Forelimb muscle (tissue), 1 donor: ENCODE measurements around the gene CCNYL1. TPM values are rescaled to one million over a fixed set of nuclear protein-coding genes. Genes with fewer than 3 reads are reported as not detected.

Experiments
- DNase-seq: peaks from one replicate; pipeline ENCODE4 v3.0.0-alpha.2; 2013; ENCODE audit warnings: low read depth
- polyA plus RNA-seq: library from polyadenylated mRNA; unstranded; fragments of 120-200 nt; gene quantifications from one replicate; pipeline ENCODE4 v1.2.1, GENCODE V29; 2013; ENCODE audit not compliant: insufficient read length

CCNYL1 gene
- polyA plus RNA-seq, 1 donor: 8.7 TPM

DNA sequence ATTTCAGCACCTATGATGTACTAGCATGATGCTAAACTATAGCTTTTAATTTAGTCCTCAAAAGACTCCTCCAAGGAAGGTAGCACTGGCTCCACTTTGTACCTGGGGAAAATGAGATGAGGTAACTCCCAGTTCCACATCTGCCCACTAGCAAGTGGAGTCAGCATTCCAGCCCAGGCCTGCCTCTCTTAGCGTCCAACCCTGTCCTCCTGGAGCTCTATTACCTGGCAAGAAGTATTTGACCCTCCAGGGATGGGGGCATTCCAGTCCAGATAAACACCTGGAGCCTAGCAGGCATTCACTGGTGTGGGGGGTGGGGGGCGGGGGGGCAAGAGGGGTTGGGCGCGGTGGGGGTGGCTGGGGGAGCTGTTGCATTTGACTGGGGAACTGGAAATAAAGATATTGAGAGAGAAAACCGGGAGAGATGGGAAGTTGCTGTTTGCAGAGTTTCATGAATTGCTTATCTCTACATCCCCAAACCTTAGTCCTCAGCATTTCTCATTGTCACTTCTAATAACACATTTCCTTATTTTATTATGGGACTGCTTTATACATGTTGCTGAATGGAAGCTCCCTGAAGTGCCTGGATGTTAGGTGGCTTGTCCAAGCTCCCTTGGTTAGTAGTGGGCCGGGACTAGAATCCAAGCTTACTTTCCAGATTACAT is 80.3 kb downstream of the CCNYL1 start:
- no peak for DNase-seq

DNA sequence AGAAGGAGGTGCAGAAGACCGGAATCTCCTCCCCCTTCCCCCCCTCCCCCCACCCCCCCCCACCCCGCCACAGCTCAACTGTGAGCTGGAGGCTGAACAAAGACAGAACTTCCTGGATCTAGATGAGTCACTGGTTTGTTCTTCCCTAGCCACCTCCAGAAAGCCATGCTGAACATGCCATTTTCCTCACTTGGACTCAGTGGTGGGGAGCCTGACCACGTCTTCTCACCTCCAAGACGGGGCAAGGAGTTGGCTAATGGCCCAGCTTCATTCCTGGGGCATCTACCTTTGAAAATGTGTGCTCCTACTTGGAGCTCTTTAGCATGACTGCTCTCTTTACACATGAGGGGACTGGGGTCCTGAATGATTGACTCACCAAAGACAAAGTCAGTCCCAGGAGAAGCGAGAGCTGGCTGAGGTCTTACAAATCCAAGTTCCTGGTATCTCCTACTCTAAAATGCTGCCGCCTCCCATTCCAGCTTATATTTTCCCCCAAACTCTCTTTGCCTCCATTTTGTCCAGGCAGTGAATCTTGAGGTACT is 80.9 kb downstream of the CCNYL1 start:
- no peak for DNase-seq

DNA sequence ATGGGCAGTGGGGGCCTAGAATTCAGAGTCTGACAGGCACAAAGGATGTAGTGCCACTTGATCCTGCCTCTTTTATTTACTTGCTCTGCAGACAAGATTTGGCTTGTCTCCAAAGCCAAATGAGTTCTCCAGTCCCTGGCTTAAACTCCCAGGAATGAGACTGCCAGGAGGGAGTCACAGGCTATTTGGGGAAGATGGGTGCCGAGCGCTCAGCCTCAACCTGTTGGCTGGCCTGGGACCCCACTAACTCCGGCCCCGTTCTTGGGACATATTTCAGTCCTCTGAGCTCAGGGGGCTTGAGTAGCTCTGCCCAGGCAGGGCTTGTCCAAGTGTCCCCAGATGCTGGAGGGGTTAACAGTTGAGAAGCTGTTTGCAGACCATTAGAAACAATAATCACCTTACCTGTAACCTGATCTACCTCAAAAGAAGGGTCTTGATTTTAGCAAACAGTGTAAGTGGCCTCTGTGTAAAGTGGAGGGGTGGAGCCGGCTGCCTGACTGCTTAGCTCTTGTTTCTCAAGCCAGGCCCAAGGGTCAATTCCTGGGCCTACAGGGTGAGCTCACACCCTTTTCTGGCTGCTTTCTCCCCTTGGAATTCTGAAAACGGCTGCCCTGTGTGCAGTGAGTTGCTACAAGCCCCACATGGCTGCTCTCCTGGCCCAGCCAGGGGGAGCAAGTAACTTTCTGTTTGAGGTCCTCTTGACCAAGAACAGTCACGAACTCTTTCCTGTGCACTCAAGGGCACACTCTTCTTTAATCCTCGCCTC is 85.3 kb downstream of the CCNYL1 start:
- no peak for DNase-seq

DNA sequence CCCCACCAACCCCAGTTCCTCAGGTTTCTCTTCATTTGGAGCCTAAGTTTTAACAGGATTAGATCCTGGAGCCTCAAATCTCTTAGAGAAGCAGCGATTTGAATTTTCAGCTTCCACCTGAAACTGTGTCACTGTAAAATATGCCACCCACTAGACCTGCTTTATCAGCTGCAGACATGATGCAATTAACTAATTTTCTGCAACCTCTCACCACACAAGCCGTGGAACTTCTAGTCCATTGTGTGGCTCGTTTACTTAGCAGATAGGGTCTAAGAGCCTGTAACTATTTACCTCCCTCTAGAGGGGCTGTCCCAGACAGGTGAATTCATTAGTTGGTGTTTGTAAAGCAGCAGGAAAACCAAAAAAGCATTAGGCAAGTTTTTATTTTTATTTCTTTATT is 89.8 kb downstream of the CCNYL1 start:
- DNase-seq: no peak

DNA sequence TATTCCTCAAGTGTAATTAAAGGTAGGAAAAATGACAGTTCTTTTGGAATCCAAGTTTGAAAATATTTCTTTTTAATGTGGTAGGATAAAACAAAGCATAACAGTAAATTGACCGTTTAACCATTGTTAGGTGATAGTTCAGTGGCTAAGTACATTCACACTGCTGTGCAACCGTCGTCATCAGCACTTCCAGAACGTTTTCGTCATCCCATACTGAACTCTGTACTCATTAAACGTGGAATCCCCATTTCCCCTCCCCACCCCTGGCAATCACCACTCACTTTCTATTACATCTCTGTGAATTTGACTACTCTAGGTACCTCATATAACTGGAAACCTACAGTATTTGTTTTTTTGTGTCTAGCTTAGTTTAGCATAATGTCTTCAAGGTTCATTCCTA is 91.2 kb downstream of the CCNYL1 start:
- no peak for DNase-seq

Other genes with a start within 250 kb of the CCNYL1 start
- gene CREB1, start 181.7 kb upstream of the CCNYL1 start, polyA plus RNA-seq: 34.7 TPM
- gene METTL21A, start 86.2 kb upstream of the CCNYL1 start, polyA plus RNA-seq: 14.0 TPM
- gene FZD5, start 58.3 kb downstream of the CCNYL1 start, polyA plus RNA-seq: 0.89 TPM